HPDE6-E6E7 (cell line): Measurements from ENCODE around the gene MYB.
A peak's percentile ranks its signal among the peaks of the same experiment; 100 is the strongest.

Source experiments
- DNase-seq: peaks from one replicate; pipeline ENCODE4 v3.0.0; 2011; ENCODE audit warnings: missing footprints; ENCODE audit errors: extremely low spot score

Gene MYB

GRCh38 chr6:135188718-135189117 is 7.6 kb downstream of the MYB start:
- DNase-seq = no peak

- no peak for DNase-seq
These were observed 8.2 kb downstream of the MYB start for GRCh38 chr6:135189344-135189743.

- no peak for DNase-seq
These were observed 10.6 kb downstream of the MYB start for GRCh38 chr6:135191508-135192255.

- no peak for DNase-seq
These were observed 11.4 kb downstream of the MYB start for GRCh38 chr6:135192256-135193174.

GRCh38 chr6:135193221-135193620 is 12.1 kb downstream of the MYB start:
- no peak for DNase-seq

- no peak for DNase-seq
These were observed 13.9 kb downstream of the MYB start for GRCh38 chr6:135195041-135195440.

- no peak for DNase-seq
These were observed 14.4 kb downstream of the MYB start for GRCh38 chr6:135195522-135195921.

GRCh38 chr6:135196739-135197510 is 15.8 kb downstream of the MYB start:
- DNase-seq = no peak

GRCh38 chr6:135202836-135203235 is 21.7 kb downstream of the MYB start:
- DNase-seq = no peak

GRCh38 chr6:135204951-135205350 is 23.8 kb downstream of the MYB start:
- DNase-seq = no peak

GRCh38 chr6:135209803-135210202 is 28.7 kb downstream of the MYB start:
- DNase-seq = no peak

GRCh38 chr6:135210632-135211305 is 29.7 kb downstream of the MYB start:
- no peak for DNase-seq

- DNase-seq = no peak
These were observed 30.2 kb downstream of the MYB start for GRCh38 chr6:135211306-135211702.

- DNase-seq = peak; percentile 58
These were observed 31.1 kb downstream of the MYB start for GRCh38 chr6:135212020-135212806.

- no peak for DNase-seq
These were observed 31.8 kb downstream of the MYB start for GRCh38 chr6:135212935-135213334.

GRCh38 chr6:135213616-135214015 is 32.5 kb downstream of the MYB start:
- no peak for DNase-seq

- no peak for DNase-seq
These were observed 34.1 kb downstream of the MYB start for GRCh38 chr6:135215160-135215559.

GRCh38 chr6:135215563-135215962 is 34.5 kb downstream of the MYB start:
- DNase-seq = no peak

GRCh38 chr6:135217663-135218062 is 36.6 kb downstream of the MYB start:
- no peak for DNase-seq

- DNase-seq = no peak
These were observed 38.2 kb downstream of the MYB start for GRCh38 chr6:135219346-135219745.

GRCh38 chr6:135221042-135221441 is 39.9 kb downstream of the MYB start:
- DNase-seq = no peak
